Breast epithelium (tissue), 3 donors: Measurements from ENCODE around the gene SRC.

ENCODE experiments used
- POLR2A ChIP-seq: fragments of 450-650 bp; IDR thresholded peaks from one replicate; pipeline ENCODE4 v1.6.1; 2016; ENCODE audit warnings: antibody characterized with exemption, mild to moderate bottlenecking, moderate library complexity
- POLR2AphosphoS5 ChIP-seq, 3 donors: sonication (generic); formaldehyde crosslinking; IDR thresholded peaks; one replicate each; pipeline ENCODE4 v1.6.1; 2017; ENCODE audit warnings: antibody characterized with exemption in 3 of 3
- TF ChIP-seq, protein P1 (sequence below), 3 donors: fragments of 450-650 bp; IDR thresholded peaks; one replicate each; pipeline ENCODE4 v1.5.1; 2016 to 2017; ENCODE audit warnings: antibody characterized with exemption in 3 of 3, mild to moderate bottlenecking in 3 of 3, moderate library complexity in 3 of 3

DNA sequence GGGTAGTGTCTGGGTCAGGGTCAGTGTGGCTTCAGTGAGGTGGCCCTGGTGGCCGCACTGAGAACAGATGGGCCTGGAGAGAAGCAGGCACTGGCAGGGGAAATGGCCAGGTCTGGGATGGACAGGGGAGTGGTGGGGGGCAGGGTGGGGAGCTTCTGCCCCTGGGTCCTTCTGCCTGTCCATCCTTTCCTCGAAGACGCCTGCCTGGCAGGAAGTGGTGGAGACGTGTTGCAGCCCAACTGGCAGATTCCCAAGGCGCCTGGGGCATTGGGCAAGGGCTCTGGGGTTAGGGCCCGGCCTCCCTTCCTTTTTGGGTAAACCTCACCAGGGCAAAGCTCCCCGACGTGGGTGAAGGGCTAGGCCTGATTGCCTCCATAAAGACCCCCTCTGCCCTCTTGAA, 10.4 kb downstream of the SRC start:
- TF ChIP-seq, protein P1, sequence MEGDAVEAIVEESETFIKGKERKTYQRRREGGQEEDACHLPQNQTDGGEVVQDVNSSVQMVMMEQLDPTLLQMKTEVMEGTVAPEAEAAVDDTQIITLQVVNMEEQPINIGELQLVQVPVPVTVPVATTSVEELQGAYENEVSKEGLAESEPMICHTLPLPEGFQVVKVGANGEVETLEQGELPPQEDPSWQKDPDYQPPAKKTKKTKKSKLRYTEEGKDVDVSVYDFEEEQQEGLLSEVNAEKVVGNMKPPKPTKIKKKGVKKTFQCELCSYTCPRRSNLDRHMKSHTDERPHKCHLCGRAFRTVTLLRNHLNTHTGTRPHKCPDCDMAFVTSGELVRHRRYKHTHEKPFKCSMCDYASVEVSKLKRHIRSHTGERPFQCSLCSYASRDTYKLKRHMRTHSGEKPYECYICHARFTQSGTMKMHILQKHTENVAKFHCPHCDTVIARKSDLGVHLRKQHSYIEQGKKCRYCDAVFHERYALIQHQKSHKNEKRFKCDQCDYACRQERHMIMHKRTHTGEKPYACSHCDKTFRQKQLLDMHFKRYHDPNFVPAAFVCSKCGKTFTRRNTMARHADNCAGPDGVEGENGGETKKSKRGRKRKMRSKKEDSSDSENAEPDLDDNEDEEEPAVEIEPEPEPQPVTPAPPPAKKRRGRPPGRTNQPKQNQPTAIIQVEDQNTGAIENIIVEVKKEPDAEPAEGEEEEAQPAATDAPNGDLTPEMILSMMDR (IDR thresholded peaks at IDR 0.05), result no peak
- no peak for TF ChIP-seq POLR2A
- no peak for TF ChIP-seq POLR2AphosphoS5 (IDR thresholded peaks at IDR 0.05)
